Endothelial cell of umbilical vein (primary cell): ENCODE data around the gene TEX264. TPM values are rescaled to one million over a fixed set of nuclear protein-coding genes. Genes with fewer than 3 reads are reported as not detected.

Experiments
- BruUV-seq: library from RNA; stranded (reverse); fragments of 400-500 nt; replicated peaks from 2 replicates; lab custom pipeline; 2021; lab: Mats Ljungman, UMichigan
- CTCF ChIA-PET: fragments of 300-600, 350-600 bp; sonication (Branson Sonifier 250); formaldehyde crosslinking; loops from one replicate; lab custom pipeline; 2021; ENCODE audit warnings: antibody characterized with exemption, inconsistent platforms; lab: Charles Lee
- POLR2A ChIA-PET: fragments of 300-600, 350-600 bp; sonication (Branson Sonifier 250); formaldehyde crosslinking; loops from one replicate; lab custom pipeline; 2021; ENCODE audit warnings: antibody characterized with exemption, inconsistent platforms; lab: Charles Lee
- DNase-seq: peaks from one replicate; pipeline ENCODE4 v3.0.0-alpha.2; 2011; ENCODE audit warnings: low read depth, low spot score
- FAIRE-seq: peaks from 2 replicates; lab custom pipeline; 2011; peaks lifted over from hg19 to GRCh38; lab: Jason Lieb, UNC
- H2AFZ ChIP-seq: 2 replicates; pipeline ENCODE4 v1.6.0; 2012; ENCODE audit warnings: low read depth, low read length, control low read depth, inconsistent platforms
- H3K27ac ChIP-seq: 2 replicates; pipeline ENCODE4 v1.5.1; 2011; ENCODE audit warnings: low read depth, mild to moderate bottlenecking, control low read depth, low read length, moderate library complexity; ENCODE audit not compliant: insufficient read depth
- H3K27me3 ChIP-seq, 2 experiments: 2 replicates each; pipeline versions ENCODE4 v1.6.0 to v1.6.1; 2011; ENCODE audit warnings: low read length in 2 of 2, mixed read lengths in 1 of 2; ENCODE audit not compliant: control insufficient read depth in 2 of 2, insufficient read depth in 2 of 2
- H3K36me3 ChIP-seq, 2 experiments: 2 replicates in 1 of 2; 3 replicates in 1 of 2; pipeline ENCODE4 v1.5.1; 2011; ENCODE audit warnings: low read length in 2 of 2, mild to moderate bottlenecking in 1 of 2, moderate library complexity in 1 of 2; ENCODE audit not compliant: control insufficient read depth in 2 of 2, insufficient read depth in 2 of 2; ENCODE audit errors: extremely low read depth in 1 of 2
- H3K4me1 ChIP-seq: 3 replicates; pipeline ENCODE4 v1.5.1; 2011; ENCODE audit warnings: mild to moderate bottlenecking, low read length; ENCODE audit not compliant: control insufficient read depth, insufficient read depth; ENCODE audit errors: extremely low read depth
- H3K4me2 ChIP-seq: 2 replicates; pipeline ENCODE4 v1.6.1; 2011; ENCODE audit warnings: low read length, control low read depth, mixed read lengths; ENCODE audit not compliant: insufficient read depth
- H3K4me3 ChIP-seq, 3 experiments: fragments of 200-600 bp in 1 of 3; sonication (generic), shearing (Covaris generic) in 1 of 3; replicated peaks in 1 of 3; 2 replicates each; pipeline ENCODE4 v1.5.1; 2011 to 2016; ENCODE audit warnings: control low read depth in 3 of 3, low read length in 3 of 3, mild to moderate bottlenecking in 2 of 3, inconsistent platforms in 1 of 3, low read depth in 1 of 3, moderate library complexity in 1 of 3; ENCODE audit not compliant: insufficient read depth in 1 of 3
- H3K79me2 ChIP-seq: 2 replicates; pipeline ENCODE4 v1.6.0; 2012; ENCODE audit warnings: low read length, inconsistent platforms; ENCODE audit not compliant: control insufficient read depth, insufficient read depth
- H3K9ac ChIP-seq: replicated peaks from 2 replicates; pipeline ENCODE3; 2011; ENCODE audit warnings: low read length, control low read depth; ENCODE audit not compliant: insufficient read depth; ENCODE audit errors: extremely low read depth
- H3K9me1 ChIP-seq: replicated peaks from 3 replicates; pipeline ENCODE4 v1.6.0; 2011; ENCODE audit warnings: mild to moderate bottlenecking, low read length; ENCODE audit not compliant: control insufficient read depth, insufficient read depth; ENCODE audit errors: extremely low read depth
- H3K9me3 ChIP-seq: replicated peaks from 2 replicates; pipeline ENCODE4 v1.5.1; 2012; ENCODE audit warnings: low read length, inconsistent platforms; ENCODE audit not compliant: control insufficient read depth, insufficient read depth
- H4K20me1 ChIP-seq: replicated peaks from 2 replicates; pipeline ENCODE3; 2011; ENCODE audit warnings: mild to moderate bottlenecking, low read length; ENCODE audit not compliant: control insufficient read depth, insufficient read depth; ENCODE audit errors: extremely low read depth
- FOS ChIP-seq: IDR thresholded peaks from 2 replicates; pipeline ENCODE4 v1.6.1; 2011; ENCODE audit warnings: mild to moderate bottlenecking, low read length, moderate library complexity, borderline replicate concordance; ENCODE audit not compliant: insufficient read depth
- JUN ChIP-seq: IDR thresholded peaks from 2 replicates; pipeline ENCODE4 v1.6.1; 2011; ENCODE audit warnings: borderline replicate concordance, low read depth; ENCODE audit not compliant: insufficient read length, insufficient read depth
- MYC ChIP-seq: IDR thresholded peaks from one replicate; pipeline ENCODE4 v1.6.1; 2011; ENCODE audit warnings: mild to moderate bottlenecking, low read depth, low read length
- POLR2A ChIP-seq: IDR thresholded peaks from 2 replicates; pipeline ENCODE4 v1.6.1; 2012; ENCODE audit warnings: low read depth, mild to moderate bottlenecking, control low read depth, low read length
- POLR2AphosphoS5 ChIP-seq: IDR thresholded peaks from 2 replicates; pipeline ENCODE4 v1.6.1; 2012; ENCODE audit warnings: low read depth, mild to moderate bottlenecking, control low read depth, low read length, moderate library complexity; ENCODE audit not compliant: insufficient read depth
- dilution Hi-C: fragments of 300-500 bp; cut with MboI; formaldehyde crosslinking; loops from one replicate; pipeline ENCODE4 v1.15.0; 2019; ENCODE audit warnings: low sequenced_read_pairs; ENCODE audit not compliant: extremely low pct_ligation_motif_present
- intact Hi-C: fragments of 100-400 bp; cut with micrococcal nuclease; formaldehyde crosslinking; loops from one replicate; pipeline ENCODE4 v1.10.0; 2022
- polyA plus RNA-seq, 4 experiments: library from polyadenylated mRNA; depleted of rRNA in 3 of 4; stranded (reverse) in 3 of 4; unstranded in 1 of 4; fragments of >200 nt; gene quantifications; 2 replicates each; pipeline versions ENCODE4 v1.2.1 to v1.2.3, GENCODE V29; 2011 to 2012; ENCODE audit warnings: missing spikeins in 1 of 4
- total RNA-seq: library from RNA; stranded (reverse); gene quantifications from 2 replicates; pipeline ENCODE4 v1.2.3, GENCODE V29; 2021
- TF ChIP-seq, protein P1 (sequence below), 2 donors: IDR thresholded peaks; 1 replicate in 1 of 2; 2 replicates in 1 of 2; pipeline ENCODE4 v1.5.1; 2011; ENCODE audit warnings: low read length in 2 of 2, mild to moderate bottlenecking in 2 of 2, moderate library complexity in 2 of 2, control low read depth in 1 of 2, inconsistent platforms in 1 of 2, low read depth in 1 of 2; ENCODE audit not compliant: insufficient read depth in 1 of 2; ENCODE audit errors: extremely low read depth in 1 of 2

TEX264 gene
- total and polyA plus RNA-seq, 2 donors (not counting 3 experiments of a cell fraction or from before 2014, with no cell fraction given), result 29.0 to 89.7 TPM

DNA sequence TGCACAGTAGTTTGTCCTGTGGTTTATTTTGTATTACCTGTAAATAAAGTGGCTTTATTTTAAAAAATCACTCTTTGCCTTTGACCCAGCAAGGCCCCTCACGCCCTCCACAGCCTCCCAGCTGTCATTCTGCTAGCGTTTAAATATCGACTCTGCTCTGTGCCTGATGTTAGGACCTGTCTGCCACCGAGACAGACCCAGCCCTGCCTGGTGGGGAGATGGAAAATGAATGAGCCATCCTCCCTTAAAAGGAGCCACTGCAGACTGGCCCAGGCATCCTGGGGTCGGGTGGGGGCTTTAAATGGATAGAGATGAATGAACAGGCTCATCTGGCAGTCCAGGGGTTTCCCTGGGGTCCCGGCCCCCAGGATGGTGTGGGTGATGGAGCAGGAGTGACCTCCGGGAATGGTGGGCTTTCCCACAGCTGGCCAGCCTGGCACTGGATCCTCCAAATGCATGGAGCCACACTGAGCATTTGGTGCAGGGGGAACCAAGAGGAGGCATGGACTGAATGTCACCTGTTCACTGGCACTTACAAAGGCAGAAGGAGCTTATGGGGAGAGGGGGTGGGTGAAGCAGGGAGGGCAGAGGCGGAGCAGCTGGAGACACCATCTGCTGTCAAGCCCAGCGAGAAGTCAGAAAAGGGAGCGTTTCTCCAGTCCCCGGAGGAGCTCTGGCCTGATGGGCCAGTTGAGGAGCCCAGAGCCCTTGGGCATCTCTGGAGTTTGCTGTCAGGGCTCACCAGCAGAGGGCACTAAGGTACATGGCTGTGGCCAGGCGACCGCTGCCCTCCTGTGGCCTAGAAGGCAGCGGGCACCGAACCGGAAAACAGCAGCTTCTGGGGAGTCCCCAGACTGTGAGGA, 47.7 kb downstream of the TEX264 start:
- ChIA-PET CTCF (interaction anchor here (0.6 to 2.3 kb wide), 14 partner anchors 8 to 217 kb away, joined by 3 to 20 read pairs (median 4); no protein-coding TSS in a partner anchor), POLR2A (no interaction called here)
- H2AFZ ChIP-seq, result no peak overlapping the region
- dilution Hi-C loops (no loop called here), intact Hi-C loops (loop anchor here (1.0 kb wide), 1 partner anchor 82 kb away; no protein-coding TSS in a partner anchor)
- H3K36me3 ChIP-seq, result no peaks in the 10 kb centered on the region
- H3K9me1 ChIP-seq, result no peaks in the 10 kb centered on the region
- H3K79me2 ChIP-seq, result no peaks in the 10 kb centered on the region
- DNase-seq (peak; percentile 30), FAIRE-seq (peak; percentile 69)
- no peaks in the 10 kb centered on the region for H4K20me1 ChIP-seq
- no peaks in the 10 kb centered on the region for H3K9me3 ChIP-seq
- H3K4me2 ChIP-seq, result no peak overlapping the region
- no TSS peak for BruUV-seq
- H3K4me3 ChIP-seq, result no peak overlapping the region
- H3K4me1 ChIP-seq, result no peaks in the 10 kb centered on the region
- H3K27me3 ChIP-seq, result no peaks in the 10 kb centered on the region
- TF ChIP-seq POLR2A, result no peak
- no peak for TF ChIP-seq MYC
- TF ChIP-seq JUN, result no peak
- no peak for TF ChIP-seq POLR2AphosphoS5
- TF ChIP-seq, protein P1, sequence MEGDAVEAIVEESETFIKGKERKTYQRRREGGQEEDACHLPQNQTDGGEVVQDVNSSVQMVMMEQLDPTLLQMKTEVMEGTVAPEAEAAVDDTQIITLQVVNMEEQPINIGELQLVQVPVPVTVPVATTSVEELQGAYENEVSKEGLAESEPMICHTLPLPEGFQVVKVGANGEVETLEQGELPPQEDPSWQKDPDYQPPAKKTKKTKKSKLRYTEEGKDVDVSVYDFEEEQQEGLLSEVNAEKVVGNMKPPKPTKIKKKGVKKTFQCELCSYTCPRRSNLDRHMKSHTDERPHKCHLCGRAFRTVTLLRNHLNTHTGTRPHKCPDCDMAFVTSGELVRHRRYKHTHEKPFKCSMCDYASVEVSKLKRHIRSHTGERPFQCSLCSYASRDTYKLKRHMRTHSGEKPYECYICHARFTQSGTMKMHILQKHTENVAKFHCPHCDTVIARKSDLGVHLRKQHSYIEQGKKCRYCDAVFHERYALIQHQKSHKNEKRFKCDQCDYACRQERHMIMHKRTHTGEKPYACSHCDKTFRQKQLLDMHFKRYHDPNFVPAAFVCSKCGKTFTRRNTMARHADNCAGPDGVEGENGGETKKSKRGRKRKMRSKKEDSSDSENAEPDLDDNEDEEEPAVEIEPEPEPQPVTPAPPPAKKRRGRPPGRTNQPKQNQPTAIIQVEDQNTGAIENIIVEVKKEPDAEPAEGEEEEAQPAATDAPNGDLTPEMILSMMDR (IDR thresholded peaks at IDR 0.05; ENCODE audit: extremely low read depth in 1 of 2, insufficient read depth in 1 of 2, low read depth in 1 of 2, low read length in 2 of 2), result peak; percentile 54 to 84
- TF ChIP-seq FOS, result no peak
- no peak overlapping the region for H3K27ac ChIP-seq
- no peak overlapping the region for H3K9ac ChIP-seq
